Stimulated activated CD4-positive, alpha-beta T cell treated with anti-CD3 and anti-CD28 coated beads, Interleukin-12 subunit alpha, Interleukin-12 subunit beta, amount 100 ng/mL, for 4 hours (primary cell): ENCODE results near the gene SOCS1.

Experiments
- DNase-seq: peaks from one replicate; pipeline ENCODE4 v3.0.0-alpha.2; 2020

SOCS1 gene

GRCh38 chr16:11283820-11284248 is 27.8 kb upstream of the SOCS1 start:
- no peak for DNase-seq

- DNase-seq = no peak
These were observed 24.9 kb upstream of the SOCS1 start, which contains the start of gene PRM1 for GRCh38 chr16:11280616-11281522. PRM1 (minus strand) TSS chr16:11281330; CDS start chr16:11281238, 92 bp downstream.

GRCh38 chr16:11278681-11279628 is 23.0 kb upstream of the SOCS1 start:
- no peak for DNase-seq

- no peak for DNase-seq
These were observed 21.8 kb upstream of the SOCS1 start for GRCh38 chr16:11277607-11278337.

GRCh38 chr16:11276896-11277593 is 21.0 kb upstream of the SOCS1 start:
- no peak for DNase-seq

GRCh38 chr16:11276143-11276895 is 20.3 kb upstream of the SOCS1 start, which contains the start of gene PRM2:
PRM2 (minus strand) TSS chr16:11276480; CDS start chr16:11276370, 110 bp downstream.
- no peak for DNase-seq

GRCh38 chr16:11274964-11275363 is 19.0 kb upstream of the SOCS1 start:
- no peak for DNase-seq

GRCh38 chr16:11273721-11274324 is 17.8 kb upstream of the SOCS1 start:
- no peak for DNase-seq

GRCh38 chr16:11272921-11273720 is 17.1 kb upstream of the SOCS1 start, which contains the start of gene PRM3:
PRM3 (minus strand) TSS chr16:11273629; CDS start chr16:11273595, 34 bp downstream.
- DNase-seq = no peak

GRCh38 chr16:11272484-11272883 is 16.5 kb upstream of the SOCS1 start:
- DNase-seq = no peak

- no peak for DNase-seq
These were observed 15.6 kb upstream of the SOCS1 start for GRCh38 chr16:11271610-11272009.

- no peak for DNase-seq
These were observed 14.7 kb upstream of the SOCS1 start for GRCh38 chr16:11270602-11271162.

- no peak for DNase-seq
These were observed 12.9 kb upstream of the SOCS1 start, which contains the start of gene TNP2 for GRCh38 chr16:11268921-11269375. TNP2 (minus strand) TSS chr16:11269325; CDS start chr16:11269262, 63 bp downstream.

GRCh38 chr16:11265124-11265523 is 9.1 kb upstream of the SOCS1 start:
- DNase-seq = no peak

- no peak for DNase-seq
These were observed 8.3 kb upstream of the SOCS1 start for GRCh38 chr16:11264155-11264832.

GRCh38 chr16:11263737-11264136 is 7.7 kb upstream of the SOCS1 start:
- peak; percentile 54 for DNase-seq

- DNase-seq = no peak
These were observed 6.9 kb upstream of the SOCS1 start for GRCh38 chr16:11262915-11263314.

GRCh38 chr16:11260596-11260966 is 4.6 kb upstream of the SOCS1 start:
- DNase-seq = no peak
